GM13977 (cell line): ENCODE results near the gene NUP214.
"Not testable (repeated sequence)": the region's sequence is repeated elsewhere in the genome, so short reads cannot be mapped to it uniquely, and the experiment has no call there.

Source experiments
- DNase-seq: peaks from one replicate; pipeline ENCODE4 v3.0.0; 2012; ENCODE audit warnings: low spot score
- in situ Hi-C: fragments of 300-500 bp; cut with MboI; formaldehyde crosslinking; loops from one replicate; pipeline ENCODE4 v1.12.0; 2022; ENCODE audit warnings: low sequenced_read_pairs, low pct_unique_long_range_greater_than_20kb, mixed read lengths, inconsistent platforms; ENCODE audit not compliant: unreplicated experiment
- TF ChIP-seq, protein P1 (sequence below): IDR thresholded peaks from 2 replicates; pipeline ENCODE4 v1.5.1; 2012; ENCODE audit warnings: mild to moderate bottlenecking, control low read depth; ENCODE audit not compliant: insufficient read depth; ENCODE audit errors: extremely low read depth, missing control alignments

NUP214 gene

DNA sequence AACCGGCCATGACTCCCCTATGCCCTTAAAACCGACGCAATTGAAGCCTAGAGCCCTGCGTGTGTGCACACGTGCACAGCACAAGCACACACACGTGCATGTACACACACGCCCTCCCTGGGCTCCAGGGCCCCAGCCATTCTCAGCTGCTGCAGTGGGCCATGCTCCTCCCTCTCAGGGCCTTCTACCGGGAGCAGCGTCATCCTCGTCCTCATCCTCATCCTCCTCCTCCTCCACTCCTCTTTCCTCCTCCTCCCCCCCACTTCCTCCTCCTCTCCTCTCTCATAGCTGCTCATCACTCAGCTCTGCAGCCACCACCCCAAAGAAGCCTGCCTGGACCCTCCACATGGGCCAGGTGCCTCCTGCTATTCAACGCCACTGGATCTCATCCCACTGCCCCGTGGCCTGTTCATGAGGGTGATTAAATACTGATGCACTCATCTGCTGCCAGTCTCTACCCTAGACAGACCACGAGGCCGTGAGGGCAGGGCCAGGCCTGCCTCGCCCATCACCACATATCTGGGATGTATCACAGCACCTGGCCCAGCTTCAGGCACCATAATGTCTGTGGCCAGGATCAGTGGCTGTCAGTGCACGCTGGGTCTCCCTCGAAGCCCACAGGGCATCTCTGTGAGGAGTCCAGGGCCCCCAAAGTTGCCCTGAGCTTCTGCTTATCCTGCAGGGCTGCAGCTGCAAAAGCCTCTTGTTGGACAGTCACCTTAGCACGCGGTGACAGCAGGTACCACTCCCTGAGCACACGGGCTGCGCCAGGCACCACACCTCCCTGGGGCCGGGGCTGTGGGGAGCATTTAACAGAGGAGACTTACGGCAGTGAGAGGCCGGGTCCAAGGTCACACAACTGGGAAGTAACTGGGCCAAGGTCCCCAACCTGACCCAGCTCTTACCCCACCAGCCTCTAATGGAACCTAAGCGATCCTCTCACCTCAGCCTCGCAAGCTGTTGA lies 141.2 kb downstream of the NUP214 start:
- DNase-seq, result no peak
- TF ChIP-seq, protein P1, sequence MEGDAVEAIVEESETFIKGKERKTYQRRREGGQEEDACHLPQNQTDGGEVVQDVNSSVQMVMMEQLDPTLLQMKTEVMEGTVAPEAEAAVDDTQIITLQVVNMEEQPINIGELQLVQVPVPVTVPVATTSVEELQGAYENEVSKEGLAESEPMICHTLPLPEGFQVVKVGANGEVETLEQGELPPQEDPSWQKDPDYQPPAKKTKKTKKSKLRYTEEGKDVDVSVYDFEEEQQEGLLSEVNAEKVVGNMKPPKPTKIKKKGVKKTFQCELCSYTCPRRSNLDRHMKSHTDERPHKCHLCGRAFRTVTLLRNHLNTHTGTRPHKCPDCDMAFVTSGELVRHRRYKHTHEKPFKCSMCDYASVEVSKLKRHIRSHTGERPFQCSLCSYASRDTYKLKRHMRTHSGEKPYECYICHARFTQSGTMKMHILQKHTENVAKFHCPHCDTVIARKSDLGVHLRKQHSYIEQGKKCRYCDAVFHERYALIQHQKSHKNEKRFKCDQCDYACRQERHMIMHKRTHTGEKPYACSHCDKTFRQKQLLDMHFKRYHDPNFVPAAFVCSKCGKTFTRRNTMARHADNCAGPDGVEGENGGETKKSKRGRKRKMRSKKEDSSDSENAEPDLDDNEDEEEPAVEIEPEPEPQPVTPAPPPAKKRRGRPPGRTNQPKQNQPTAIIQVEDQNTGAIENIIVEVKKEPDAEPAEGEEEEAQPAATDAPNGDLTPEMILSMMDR, result no peak
- in situ Hi-C loops, result no loop called here

DNA sequence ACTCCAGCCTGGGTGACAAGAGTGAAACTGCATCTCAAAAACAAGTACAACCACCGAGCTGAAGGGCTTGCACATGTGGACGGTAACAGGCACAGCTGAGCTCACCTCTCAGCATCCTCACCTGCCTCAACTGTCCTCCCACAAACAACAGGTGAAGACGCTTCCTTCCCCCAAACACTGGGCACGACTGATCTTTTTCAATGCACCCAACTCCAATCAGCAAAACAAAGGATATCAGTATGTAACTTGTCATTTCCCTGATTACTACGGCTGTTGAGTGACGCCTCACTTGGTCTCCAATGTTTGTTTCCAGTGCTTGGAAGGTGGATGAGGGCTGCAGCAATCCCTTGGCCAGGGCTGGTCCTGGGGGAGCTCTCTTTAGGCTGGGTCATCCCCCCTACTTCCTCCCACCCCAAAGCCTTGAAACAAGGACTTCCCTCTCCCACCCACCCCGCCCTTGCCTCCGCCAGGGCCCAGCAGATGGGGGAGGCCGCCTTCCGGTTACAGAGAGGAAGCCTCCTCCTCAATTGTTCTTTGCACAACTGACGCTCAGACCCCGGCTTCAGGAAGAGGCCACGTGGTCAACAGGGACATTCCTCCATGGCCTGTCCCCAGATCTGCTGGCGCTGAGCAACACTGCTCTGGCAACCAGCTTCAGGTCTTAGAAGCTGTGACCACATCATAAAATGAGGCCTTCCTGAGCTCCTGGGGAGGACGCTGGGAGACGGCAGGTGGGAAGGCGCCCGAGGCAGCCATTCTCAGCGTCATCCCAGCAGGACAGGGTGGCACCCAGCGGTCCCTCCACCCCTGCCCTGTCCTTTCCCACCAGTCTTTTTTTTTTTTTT lies 145.0 kb downstream of the NUP214 start:
- DNase-seq, result peak; percentile 62
- in situ Hi-C loops, result no loop called here
- TF ChIP-seq, protein P1, result no peak

DNA sequence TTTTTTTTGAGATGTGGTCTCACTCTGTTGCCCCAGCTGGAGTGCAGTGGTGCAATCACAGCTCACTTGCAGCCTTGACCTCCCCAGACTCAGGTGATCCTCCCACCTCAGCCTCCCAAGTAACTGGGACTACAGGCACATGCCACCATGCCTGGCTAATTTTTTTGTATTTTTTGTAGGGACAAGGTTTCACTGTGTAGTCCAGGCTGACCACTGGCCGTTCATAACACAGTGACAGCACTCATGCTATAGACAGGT lies 145.6 kb downstream of the NUP214 start:
- in situ Hi-C loops, DNase-seq: not testable (repeated sequence)

DNA sequence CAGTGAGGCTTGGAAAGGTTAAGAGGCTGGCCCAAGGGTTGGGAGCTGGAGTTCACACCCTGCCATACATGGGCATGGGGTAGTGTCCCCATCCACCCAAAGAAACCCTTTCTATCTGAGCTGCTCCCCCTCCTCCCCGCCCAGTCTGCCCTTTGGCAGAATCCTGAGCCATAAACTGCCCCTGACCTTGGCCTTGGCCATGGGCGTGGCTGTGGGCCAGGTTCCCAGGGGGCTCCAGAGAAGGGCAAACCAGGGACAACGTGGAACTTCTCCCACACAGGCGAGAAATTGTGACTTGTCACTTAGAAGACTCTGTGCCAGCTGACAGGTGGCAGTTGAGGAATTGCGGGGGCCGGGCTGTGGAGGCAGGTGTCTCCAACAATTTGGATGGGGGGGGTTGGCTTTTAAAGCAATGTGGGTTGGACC lies 146.1 kb downstream of the NUP214 start:
- no peak for DNase-seq
- TF ChIP-seq, protein P1, result no peak
- in situ Hi-C loops, result no loop called here

DNA sequence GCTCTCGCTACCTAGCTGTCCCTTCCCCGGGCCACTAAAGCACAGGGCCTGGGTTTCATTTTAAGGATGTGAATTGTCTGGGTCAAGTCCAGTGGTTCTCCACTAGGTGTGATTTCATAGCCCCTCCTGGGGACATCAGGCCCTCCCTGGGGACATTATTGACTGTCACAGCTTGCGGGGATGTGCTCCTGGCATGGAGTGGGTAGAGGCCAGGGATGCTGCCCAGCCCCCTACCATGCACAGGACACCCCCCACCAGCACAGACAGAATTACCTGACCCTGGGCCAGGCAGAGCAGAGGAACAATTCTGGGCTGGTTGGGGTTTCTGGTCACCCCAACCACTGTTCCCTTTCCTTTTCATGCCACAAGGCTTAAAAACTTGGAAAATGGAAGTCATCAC lies 146.8 kb downstream of the NUP214 start:
- in situ Hi-C loops, result no loop called here
- TF ChIP-seq, protein P1, result no peak
- no peak for DNase-seq

DNA sequence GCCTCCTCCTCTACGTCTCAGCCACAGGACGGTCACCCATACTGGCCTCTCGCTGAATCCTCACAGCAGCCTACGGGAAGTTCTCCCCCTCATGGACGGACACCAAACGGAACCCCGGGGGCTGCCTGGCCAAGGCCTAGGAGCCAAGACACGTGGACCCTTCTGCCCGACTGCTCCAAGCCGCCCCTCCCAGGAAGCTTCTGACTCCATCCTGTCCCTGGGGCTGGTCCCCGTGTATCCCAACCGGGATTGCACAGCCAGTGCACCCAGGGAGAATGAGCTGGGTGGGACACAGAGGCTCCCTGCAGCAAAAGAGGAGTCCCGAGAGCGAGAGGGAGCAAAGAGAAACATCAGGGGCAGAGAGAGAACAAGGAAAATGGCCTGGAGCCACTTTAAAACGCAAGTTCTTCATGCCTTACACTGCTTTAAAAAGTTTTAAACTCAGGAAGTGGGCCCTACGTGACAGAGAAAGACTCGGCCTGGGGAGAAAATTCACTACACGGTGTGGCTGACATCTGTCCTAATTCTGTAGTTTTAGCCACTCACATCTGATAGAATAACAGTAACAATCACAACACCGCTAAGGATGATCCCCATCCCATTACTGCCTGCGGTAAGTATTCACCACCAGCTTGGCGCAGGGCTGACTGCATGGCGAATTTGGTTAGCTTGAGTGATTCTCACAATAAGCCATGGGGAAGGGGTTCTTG lies 147.9 kb downstream of the NUP214 start:
- TF ChIP-seq, protein P1, result no peak
- DNase-seq, result no peak
- in situ Hi-C loops, result no loop called here
